Karpas-422 (cell line): ENCODE measurements around the gene PRKCH. TPM values are rescaled to one million over a fixed set of nuclear protein-coding genes. Genes with fewer than 3 reads are reported as not detected.
A peak's percentile ranks its signal among the peaks of the same experiment; 100 is the strongest.

Source experiments
- DNase-seq: peaks from one replicate; pipeline ENCODE4 v3.0.0-alpha.2; 2015
- H2AFZ ChIP-seq: fragments of 200-600 bp; sonication (generic); 2 replicates; pipeline ENCODE4 v1.6.1; 2014; ENCODE audit warnings: antibody characterized with exemption, low read length, mixed read lengths
- H3K27ac ChIP-seq: fragments of 200-600 bp; sonication (generic); 2 replicates; pipeline ENCODE4 v1.5.1; 2014; ENCODE audit warnings: mild to moderate bottlenecking, low read length, moderate library complexity
- H3K27me3 ChIP-seq: fragments of 200-600 bp; sonication (generic); 2 replicates; pipeline ENCODE4 v1.6.1; 2014; ENCODE audit warnings: low read length, mixed read lengths
- H3K36me3 ChIP-seq: fragments of 200-600 bp; sonication (generic); 2 replicates; pipeline ENCODE4 v1.6.1; 2014; ENCODE audit warnings: low read length, mixed read lengths; ENCODE audit not compliant: insufficient read depth
- H3K4me1 ChIP-seq: fragments of 200-600 bp; sonication (generic); 2 replicates; pipeline ENCODE4 v1.6.1; 2014; ENCODE audit warnings: mild to moderate bottlenecking, low read length, mixed read lengths
- H3K4me2 ChIP-seq: fragments of 200-600 bp; sonication (generic); 2 replicates; pipeline ENCODE4 v1.6.1; 2014; ENCODE audit warnings: low read length, low read depth, mild to moderate bottlenecking; ENCODE audit not compliant: poor library complexity, severe bottlenecking
- H3K4me3 ChIP-seq: fragments of 200-600 bp; sonication (generic); 2 replicates; pipeline ENCODE4 v1.5.1; 2014; ENCODE audit warnings: mild to moderate bottlenecking, antibody characterized with exemption, low read length, mixed read lengths
- H3K79me2 ChIP-seq: fragments of 200-600 bp; sonication (generic); 2 replicates; pipeline ENCODE4 v1.6.1; 2014; ENCODE audit warnings: mild to moderate bottlenecking, low read length, mixed read lengths
- H3K9ac ChIP-seq: fragments of 200-600 bp; sonication (generic); 2 replicates; pipeline ENCODE4 v1.6.0; 2014; ENCODE audit warnings: low read length
- H3K9me2 ChIP-seq: fragments of 200-600 bp; sonication (generic), shearing (Covaris generic); replicated peaks from 2 replicates; pipeline ENCODE4 v1.6.0; 2014; ENCODE audit warnings: mild to moderate bottlenecking, low read length, moderate library complexity; ENCODE audit not compliant: insufficient read depth
- H3K9me3 ChIP-seq: fragments of 300-700, 200-600 bp; sonication (generic); 2 replicates; pipeline ENCODE4 v1.6.1; 2014; ENCODE audit warnings: low read length, mixed read lengths
- H4K20me1 ChIP-seq: fragments of 200-600 bp; sonication (generic); 2 replicates; pipeline ENCODE4 v1.6.1; 2014; ENCODE audit warnings: mild to moderate bottlenecking, antibody characterized with exemption, low read length, low read depth; ENCODE audit not compliant: insufficient read depth
- total RNA-seq: library from RNA; depleted of rRNA; stranded (reverse); fragments of >200 nt; shearing (Covaris generic); gene quantifications from 2 replicates; pipeline ENCODE4 v1.2.3, GENCODE V29; 2014; ENCODE audit warnings: low replicate concordance

The PRKCH gene
- total RNA-seq, 1 experiment from 2014 or later = 7.0 TPM

- no peaks in the 10 kb centered on the region for H4K20me1 ChIP-seq
- H3K27me3 ChIP-seq = no peaks in the 10 kb centered on the region
- H3K4me2 ChIP-seq = no peak overlapping the region
- H3K9me3 ChIP-seq = no peaks in the 10 kb centered on the region
- no peak overlapping the region for H3K9ac ChIP-seq
- no peak overlapping the region for H2AFZ ChIP-seq
- no peaks in the 10 kb centered on the region for H3K36me3 ChIP-seq
- no peaks in the 10 kb centered on the region for H3K9me2 ChIP-seq
- H3K79me2 ChIP-seq = no peaks in the 10 kb centered on the region
- H3K4me1 ChIP-seq = peaks cover 14% of the 10 kb centered on the region
- no peak for DNase-seq
- H3K4me3 ChIP-seq = no peak overlapping the region
- H3K27ac ChIP-seq = no peak overlapping the region
Measured at GRCh38 chr14:61444215-61444768, 122.9 kb downstream of the PRKCH start.

- H3K4me2 ChIP-seq = no peak overlapping the region
- peaks cover 3% of the 10 kb centered on the region; the same call in 1 of the 2 replicates for H3K4me1 ChIP-seq
- 0 out of 2 replicates have a peak, but pooled peaks cover 2% of the 10 kb centered on the region for H4K20me1 ChIP-seq
- no peaks in the 10 kb centered on the region for H3K9me2 ChIP-seq
- H3K9me3 ChIP-seq = no peaks in the 10 kb centered on the region
- no peak overlapping the region for H3K9ac ChIP-seq
- H3K4me3 ChIP-seq = no peak overlapping the region
- no peaks in the 10 kb centered on the region for H3K27me3 ChIP-seq
- no peak overlapping the region for H3K27ac ChIP-seq
- H3K79me2 ChIP-seq = no peaks in the 10 kb centered on the region
- no peak overlapping the region for H2AFZ ChIP-seq
- no peaks in the 10 kb centered on the region for H3K36me3 ChIP-seq
- DNase-seq = no peak
Measured at GRCh38 chr14:61451491-61451890, 130.1 kb downstream of the PRKCH start.

- 0 out of 2 replicates have a peak, but pooled peaks cover 2% of the 10 kb centered on the region for H4K20me1 ChIP-seq
- no peaks in the 10 kb centered on the region for H3K9me2 ChIP-seq
- H3K4me3 ChIP-seq = no peak overlapping the region
- H3K4me2 ChIP-seq = no peak overlapping the region
- no peak for DNase-seq
- H3K27me3 ChIP-seq = no peaks in the 10 kb centered on the region
- peaks cover 7% of the 10 kb centered on the region for H3K4me1 ChIP-seq
- H2AFZ ChIP-seq = no peak overlapping the region
- H3K79me2 ChIP-seq = no peaks in the 10 kb centered on the region
- no peaks in the 10 kb centered on the region for H3K36me3 ChIP-seq
- no peak overlapping the region for H3K27ac ChIP-seq
- no peaks in the 10 kb centered on the region for H3K9me3 ChIP-seq
- H3K9ac ChIP-seq = no peak overlapping the region
Measured at GRCh38 chr14:61451891-61452400, 130.6 kb downstream of the PRKCH start.

GRCh38 chr14:61452452-61452851 lies 131.1 kb downstream of the PRKCH start:
- Histone ChIP-seq H3K4me2 (no peak overlapping the region), H3K9me2 (no peaks in the 10 kb centered on the region), H3K27me3 (no peaks in the 10 kb centered on the region), H3K9ac (no peak overlapping the region), H4K20me1 (0 out of 2 replicates have a peak, but pooled peaks cover 2% of the 10 kb centered on the region), H3K36me3 (no peaks in the 10 kb centered on the region), H3K4me1 (peaks cover 8% of the 10 kb centered on the region), H3K27ac (no peak overlapping the region), H3K9me3 (no peaks in the 10 kb centered on the region), H3K4me3 (no peak overlapping the region), H2AFZ (no peak overlapping the region), H3K79me2 (no peaks in the 10 kb centered on the region)
- DNase-seq = no peak

- Histone ChIP-seq H2AFZ (no peak overlapping the region), H3K4me3 (no peak overlapping the region), H3K4me1 (peaks cover 8% of the 10 kb centered on the region), H3K9ac (no peak overlapping the region), H3K27me3 (no peaks in the 10 kb centered on the region), H3K4me2 (no peak overlapping the region), H4K20me1 (0 out of 2 replicates have a peak, but pooled peaks cover 2% of the 10 kb centered on the region), H3K36me3 (no peaks in the 10 kb centered on the region), H3K79me2 (no peaks in the 10 kb centered on the region), H3K9me3 (no peaks in the 10 kb centered on the region), H3K9me2 (no peaks in the 10 kb centered on the region), H3K27ac (no peak overlapping the region)
- DNase-seq = no peak
Measured at GRCh38 chr14:61453103-61453767, 131.9 kb downstream of the PRKCH start.

- no peak for DNase-seq
- Histone ChIP-seq H3K9ac (no peak overlapping the region), H3K9me2 (no peaks in the 10 kb centered on the region), H3K36me3 (no peaks in the 10 kb centered on the region), H3K27ac (no peak overlapping the region), H3K4me3 (no peak overlapping the region), H3K4me2 (no peak overlapping the region), H3K27me3 (no peaks in the 10 kb centered on the region), H3K79me2 (no peaks in the 10 kb centered on the region), H4K20me1 (0 out of 2 replicates have a peak, but pooled peaks cover 2% of the 10 kb centered on the region), H2AFZ (no peak overlapping the region), H3K9me3 (no peaks in the 10 kb centered on the region), H3K4me1 (peaks cover 8% of the 10 kb centered on the region)
Measured at GRCh38 chr14:61454545-61454944, 133.2 kb downstream of the PRKCH start.

- Histone ChIP-seq H3K36me3 (no peaks in the 10 kb centered on the region), H3K9ac (no peak overlapping the region), H3K27ac (no peak overlapping the region), H3K4me3 (no peak overlapping the region), H4K20me1 (0 out of 2 replicates have a peak, but pooled peaks cover 2% of the 10 kb centered on the region), H3K79me2 (no peaks in the 10 kb centered on the region), H3K4me2 (no peak overlapping the region), H2AFZ (no peak overlapping the region), H3K4me1 (peaks cover 8% of the 10 kb centered on the region), H3K9me3 (no peaks in the 10 kb centered on the region), H3K27me3 (no peaks in the 10 kb centered on the region), H3K9me2 (no peaks in the 10 kb centered on the region)
- no peak for DNase-seq
Measured at GRCh38 chr14:61455351-61455750, 134.0 kb downstream of the PRKCH start.

- Histone ChIP-seq H3K4me2 (peak overlapping the region; percentile 50), H3K9ac (no peak overlapping the region), H3K4me1 (peaks cover 11% of the 10 kb centered on the region), H3K79me2 (no peaks in the 10 kb centered on the region), H3K36me3 (no peaks in the 10 kb centered on the region), H3K4me3 (peak overlapping the region; percentile 21; the same call in 1 of the 2 replicates), H2AFZ (no peak overlapping the region), H3K27ac (no peak overlapping the region), H3K9me2 (no peaks in the 10 kb centered on the region), H4K20me1 (0 out of 2 replicates have a peak, but pooled peaks cover 2% of the 10 kb centered on the region), H3K9me3 (no peaks in the 10 kb centered on the region), H3K27me3 (no peaks in the 10 kb centered on the region)
- peak; percentile 96 for DNase-seq
Measured at GRCh38 chr14:61456720-61457119, 135.3 kb downstream of the PRKCH start.
